ENCODE data around the gene ANO3. TPM values are rescaled to one million over a fixed set of nuclear protein-coding genes. Genes with fewer than 3 reads are reported as not detected.
A peak's percentile ranks its signal among the peaks of the same experiment; 100 is the strongest.

The ANO3 gene
- total RNA-seq, 4 donors from 2014 or later = 0.13 to 0.63 (median 0.52) TPM

- Histone ChIP-seq H3K27me3 (no peaks in the 10 kb centered on the region), H3K4me1 (peaks cover 0 to 6% of the 10 kb centered on the region in 2 donors), H3K27ac (no peak overlapping the region), H3K4me3 (replicated peaks in 1 of 3) (no peak overlapping the region), H3K36me3 (no peaks in the 10 kb centered on the region), H3K9me3 (no peaks in the 10 kb centered on the region)
- no peak for DNase-seq
- intact Hi-C loops (cut with DNase I) = no loop called here
- TF ChIP-seq POLR2A (IDR thresholded peaks at IDR 0.05) (no peak), CTCF (IDR thresholded peaks at IDR 0.05) (no peak)
- WGBS, 2 donors = 46 to 68% methylated on average over 2 of the region's 2 CpGs
Observed at GRCh38 chr11:26549176-26549575, 217.2 kb downstream of the ANO3 start.

- Histone ChIP-seq H3K9me3 (no peaks in the 10 kb centered on the region), H3K4me3 (replicated peaks in 1 of 3) (no peak overlapping the region), H3K27me3 (no peaks in the 10 kb centered on the region), H3K4me1 (peaks cover 0 to 6% of the 10 kb centered on the region in 2 donors), H3K36me3 (no peaks in the 10 kb centered on the region), H3K27ac (no peak overlapping the region)
- DNase-seq = no peak
- 92 to 94% methylated on average over 1 of the region's 1 CpG for WGBS, 2 donors
- TF ChIP-seq POLR2A (IDR thresholded peaks at IDR 0.05) (no peak), CTCF (IDR thresholded peaks at IDR 0.05) (no peak)
- intact Hi-C loops (cut with DNase I) = no loop called here
Observed at GRCh38 chr11:26550022-26550421, 218.1 kb downstream of the ANO3 start.

GRCh38 chr11:26551186-26551801 lies 219.4 kb downstream of the ANO3 start:
- Histone ChIP-seq H3K4me3 (replicated peaks in 1 of 3) (no peak overlapping the region), H3K27ac (no peak overlapping the region), H3K27me3 (no peaks in the 10 kb centered on the region), H3K4me1 (peaks cover 0 to 9% of the 10 kb centered on the region in 2 donors), H3K9me3 (no peaks in the 10 kb centered on the region), H3K36me3 (no peaks in the 10 kb centered on the region)
- no peak for DNase-seq
- peak in 4 of 6 experiments; percentile 5 to 66 (median 48) for TF ChIP-seq CTCF (IDR thresholded peaks at IDR 0.05)
- no peak for TF ChIP-seq POLR2A (IDR thresholded peaks at IDR 0.05)
- WGBS, 2 donors = 52 to 54% methylated on average over 1 of the region's 1 CpG
- intact Hi-C loops (cut with DNase I) = no loop called here

GRCh38 chr11:26553182-26553581 lies 221.3 kb downstream of the ANO3 start:
- H3K4me1 ChIP-seq = peaks cover 0 to 18% of the 10 kb centered on the region in 2 donors
- no peak for TF ChIP-seq CTCF (IDR thresholded peaks at IDR 0.05)
- no peak for TF ChIP-seq POLR2A (IDR thresholded peaks at IDR 0.05)
- intact Hi-C loops (cut with DNase I) = no loop called here

GRCh38 chr11:26554455-26554854 lies 222.5 kb downstream of the ANO3 start:
- Histone ChIP-seq H3K36me3 (no peaks in the 10 kb centered on the region), H3K27ac (no peak overlapping the region), H3K4me1 (peaks cover 0 to 18% of the 10 kb centered on the region in 2 donors), H3K27me3 (no peaks in the 10 kb centered on the region), H3K9me3 (no peaks in the 10 kb centered on the region), H3K4me3 (replicated peaks in 1 of 3) (no peak overlapping the region)
- WGBS, 2 donors = 77 to 87% methylated on average over 5 of the region's 5 CpGs
- TF ChIP-seq CTCF (IDR thresholded peaks at IDR 0.05) (no peak), POLR2A (IDR thresholded peaks at IDR 0.05) (no peak)
- intact Hi-C loops (cut with DNase I) = no loop called here
- DNase-seq = no peak

More at GRCh38 chr11:26553182-26553581, 221.3 kb downstream of the ANO3 start:
- Histone ChIP-seq H3K4me3 (replicated peaks in 1 of 3) (no peak overlapping the region), H3K9me3 (no peaks in the 10 kb centered on the region), H3K27me3 (no peaks in the 10 kb centered on the region), H3K36me3 (no peaks in the 10 kb centered on the region), H3K27ac (peak overlapping the region in 1 of 3 donors; percentile 22)
- DNase-seq = peak; percentile 7 to 37
- WGBS, 2 donors = 21 to 38% methylated on average over 2 of the region's 2 CpGs

All from thyroid gland (tissue), 4 donors.